Panc1 (cell line): Measurements from ENCODE around the gene FAM53A. TPM values are rescaled to one million over a fixed set of nuclear protein-coding genes. Genes with fewer than 3 reads are reported as not detected.

Experiments
- ATAC-seq: fragments of 200-7000 bp; cut with Tn5 transposase; 2 replicates; pipeline ENCODE4 v1.9.1; 2020; ENCODE audit warnings: mild to moderate bottlenecking, moderate library complexity
- BruUV-seq: library from RNA; stranded (reverse); fragments of 400-500 nt; replicated peaks from 2 replicates; lab custom pipeline; 2021; lab: Mats Ljungman, UMichigan
- CTCF ChIA-PET: fragments of 300-600 bp; sonication (Branson Sonifier 250); formaldehyde crosslinking; loops from one replicate; lab custom pipeline; 2022; ENCODE audit warnings: antibody characterized with exemption; lab: Charles Lee
- POLR2A ChIA-PET: fragments of 300-600 bp; sonication (Branson Sonifier 250); formaldehyde crosslinking; loops from one replicate; lab custom pipeline; 2022; ENCODE audit warnings: antibody characterized with exemption; lab: Charles Lee
- DNase-seq: peaks from one replicate; pipeline ENCODE4 v3.0.0-alpha.2; 2010; ENCODE audit warnings: low read depth, low spot score
- H3K27ac ChIP-seq: 2 replicates; pipeline ENCODE4 v1.5.1; 2011; ENCODE audit warnings: mild to moderate bottlenecking, low read length, inconsistent platforms
- H3K27me3 ChIP-seq: fragments of 200-500 bp; sonication (Bioruptor generic); 2 replicates; pipeline ENCODE4 v1.6.0; 2014; ENCODE audit warnings: low read length, inconsistent platforms; ENCODE audit not compliant: control insufficient read depth, insufficient read depth
- H3K36me3 ChIP-seq: fragments of 200-500 bp; sonication (Bioruptor generic); 2 replicates; pipeline ENCODE4 v1.5.1; 2014; ENCODE audit warnings: inconsistent platforms, mild to moderate bottlenecking, low read length, moderate library complexity; ENCODE audit not compliant: control insufficient read depth, insufficient read depth
- H3K4me1 ChIP-seq: 2 replicates; pipeline ENCODE4 v1.5.1; 2011; ENCODE audit warnings: inconsistent platforms, mild to moderate bottlenecking, low read length, moderate library complexity; ENCODE audit not compliant: control insufficient read depth, insufficient read depth
- H3K4me3 ChIP-seq, 2 experiments: 2 replicates each; pipeline ENCODE4 v1.5.1; 2011 to 2012; ENCODE audit warnings: low read depth in 2 of 2, low read length in 2 of 2, mild to moderate bottlenecking in 2 of 2, inconsistent platforms in 1 of 2, moderate library complexity in 1 of 2
- H3K9me3 ChIP-seq: fragments of 200-500 bp; sonication (Bioruptor generic); 2 replicates; pipeline ENCODE4 v1.5.1; 2014; ENCODE audit warnings: low read depth, mild to moderate bottlenecking, inconsistent platforms, low read length, moderate library complexity; ENCODE audit not compliant: control insufficient read depth, insufficient read depth
- POLR2AphosphoS5 ChIP-seq: IDR thresholded peaks from 2 replicates; pipeline ENCODE4 v1.6.1; 2012; ENCODE audit warnings: mild to moderate bottlenecking, low read depth, low read length, moderate library complexity
- SIN3A ChIP-seq: IDR thresholded peaks from 2 replicates; pipeline ENCODE4 v1.6.1; 2012; ENCODE audit warnings: low read depth, mild to moderate bottlenecking, low read length, moderate library complexity, borderline replicate concordance; ENCODE audit not compliant: insufficient read depth
- TCF7L2 ChIP-seq: IDR thresholded peaks from 2 replicates; pipeline ENCODE4 v1.6.1; 2011; ENCODE audit warnings: mild to moderate bottlenecking, low read depth, low read length, inconsistent platforms
- in situ Hi-C: cut with HindIII; loops from 2 replicates; pipeline ENCODE4 v1.10.0; 2016; ENCODE audit warnings: low sequenced_read_pairs, low pct_unique_long_range_greater_than_20kb
- intact Hi-C: fragments of 100-400 bp; cut with micrococcal nuclease; formaldehyde crosslinking; loops from one replicate; pipeline ENCODE4 v1.10.0; 2022; ENCODE audit not compliant: unreplicated experiment
- total RNA-seq: library from RNA; stranded (reverse); gene quantifications from one replicate; pipeline ENCODE4 v1.2.1, GENCODE V29; 2021; ENCODE audit not compliant: unreplicated experiment
- TF ChIP-seq, protein P1 (sequence below): fragments of 450-650 bp; IDR thresholded peaks from 2 replicates; pipeline ENCODE4 v1.5.1; 2017; ENCODE audit warnings: mild to moderate bottlenecking
- TF ChIP-seq, protein P2 (sequence below), 2 experiments: IDR thresholded peaks; 2 replicates each; pipeline ENCODE4 v1.6.1; 2011 to 2012; ENCODE audit warnings: low read depth in 2 of 2, control low read depth in 1 of 2, low read length in 1 of 2, mild to moderate bottlenecking in 1 of 2, moderate library complexity in 1 of 2; ENCODE audit not compliant: insufficient read depth in 1 of 2

Gene FAM53A
- total RNA-seq, 1 experiment from 2014 or later = 7.0 TPM

DNA sequence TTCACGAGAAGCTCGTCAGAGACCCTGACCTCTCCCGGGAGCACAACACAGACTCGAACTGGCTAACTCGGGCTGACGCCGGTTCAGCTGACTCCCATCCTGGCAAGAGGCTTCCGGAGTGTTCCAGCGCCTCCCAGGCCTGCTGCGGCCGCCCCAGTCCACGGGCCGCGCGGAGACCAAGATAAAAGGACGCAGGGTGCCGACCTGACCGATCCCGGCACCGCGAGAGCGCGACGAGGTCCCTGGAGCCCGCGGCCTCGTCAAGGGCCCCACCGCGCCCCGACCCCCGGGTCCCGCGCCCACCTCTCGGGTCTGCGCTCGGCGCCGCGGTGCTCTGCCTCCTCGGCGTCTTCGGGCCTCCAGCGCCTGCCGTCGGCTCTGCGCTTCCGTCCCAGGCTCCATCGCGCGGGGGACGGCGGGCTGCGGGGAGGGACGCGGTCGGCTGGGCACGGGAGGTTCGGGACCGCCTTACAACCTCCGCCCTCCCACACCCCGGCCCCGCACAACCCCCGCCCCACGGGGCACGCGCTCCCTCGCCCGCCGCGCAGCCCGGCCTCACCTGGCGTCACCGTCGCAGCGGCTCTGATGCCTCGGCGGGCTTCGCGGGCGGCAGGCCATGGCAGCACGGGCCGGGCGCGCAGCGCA, 27.6 kb upstream of the FAM53A start:
- ATAC-seq (peak; percentile 19), DNase-seq (no peak)
- in situ Hi-C loops = no loop called here
- H3K4me1 ChIP-seq = peaks cover 35% of the 10 kb centered on the region
- peak overlapping the region; percentile 75 for H3K27ac ChIP-seq
- CTCF ChIA-PET = no interaction called here
- H3K9me3 ChIP-seq = no peaks in the 10 kb centered on the region
- BruUV-seq = no TSS peak
- no peak for TF ChIP-seq POLR2AphosphoS5
- no peak for TF ChIP-seq SIN3A
- TF ChIP-seq, protein P1, sequence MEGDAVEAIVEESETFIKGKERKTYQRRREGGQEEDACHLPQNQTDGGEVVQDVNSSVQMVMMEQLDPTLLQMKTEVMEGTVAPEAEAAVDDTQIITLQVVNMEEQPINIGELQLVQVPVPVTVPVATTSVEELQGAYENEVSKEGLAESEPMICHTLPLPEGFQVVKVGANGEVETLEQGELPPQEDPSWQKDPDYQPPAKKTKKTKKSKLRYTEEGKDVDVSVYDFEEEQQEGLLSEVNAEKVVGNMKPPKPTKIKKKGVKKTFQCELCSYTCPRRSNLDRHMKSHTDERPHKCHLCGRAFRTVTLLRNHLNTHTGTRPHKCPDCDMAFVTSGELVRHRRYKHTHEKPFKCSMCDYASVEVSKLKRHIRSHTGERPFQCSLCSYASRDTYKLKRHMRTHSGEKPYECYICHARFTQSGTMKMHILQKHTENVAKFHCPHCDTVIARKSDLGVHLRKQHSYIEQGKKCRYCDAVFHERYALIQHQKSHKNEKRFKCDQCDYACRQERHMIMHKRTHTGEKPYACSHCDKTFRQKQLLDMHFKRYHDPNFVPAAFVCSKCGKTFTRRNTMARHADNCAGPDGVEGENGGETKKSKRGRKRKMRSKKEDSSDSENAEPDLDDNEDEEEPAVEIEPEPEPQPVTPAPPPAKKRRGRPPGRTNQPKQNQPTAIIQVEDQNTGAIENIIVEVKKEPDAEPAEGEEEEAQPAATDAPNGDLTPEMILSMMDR = no peak
- no peak for TF ChIP-seq TCF7L2
- TF ChIP-seq, protein P2, sequence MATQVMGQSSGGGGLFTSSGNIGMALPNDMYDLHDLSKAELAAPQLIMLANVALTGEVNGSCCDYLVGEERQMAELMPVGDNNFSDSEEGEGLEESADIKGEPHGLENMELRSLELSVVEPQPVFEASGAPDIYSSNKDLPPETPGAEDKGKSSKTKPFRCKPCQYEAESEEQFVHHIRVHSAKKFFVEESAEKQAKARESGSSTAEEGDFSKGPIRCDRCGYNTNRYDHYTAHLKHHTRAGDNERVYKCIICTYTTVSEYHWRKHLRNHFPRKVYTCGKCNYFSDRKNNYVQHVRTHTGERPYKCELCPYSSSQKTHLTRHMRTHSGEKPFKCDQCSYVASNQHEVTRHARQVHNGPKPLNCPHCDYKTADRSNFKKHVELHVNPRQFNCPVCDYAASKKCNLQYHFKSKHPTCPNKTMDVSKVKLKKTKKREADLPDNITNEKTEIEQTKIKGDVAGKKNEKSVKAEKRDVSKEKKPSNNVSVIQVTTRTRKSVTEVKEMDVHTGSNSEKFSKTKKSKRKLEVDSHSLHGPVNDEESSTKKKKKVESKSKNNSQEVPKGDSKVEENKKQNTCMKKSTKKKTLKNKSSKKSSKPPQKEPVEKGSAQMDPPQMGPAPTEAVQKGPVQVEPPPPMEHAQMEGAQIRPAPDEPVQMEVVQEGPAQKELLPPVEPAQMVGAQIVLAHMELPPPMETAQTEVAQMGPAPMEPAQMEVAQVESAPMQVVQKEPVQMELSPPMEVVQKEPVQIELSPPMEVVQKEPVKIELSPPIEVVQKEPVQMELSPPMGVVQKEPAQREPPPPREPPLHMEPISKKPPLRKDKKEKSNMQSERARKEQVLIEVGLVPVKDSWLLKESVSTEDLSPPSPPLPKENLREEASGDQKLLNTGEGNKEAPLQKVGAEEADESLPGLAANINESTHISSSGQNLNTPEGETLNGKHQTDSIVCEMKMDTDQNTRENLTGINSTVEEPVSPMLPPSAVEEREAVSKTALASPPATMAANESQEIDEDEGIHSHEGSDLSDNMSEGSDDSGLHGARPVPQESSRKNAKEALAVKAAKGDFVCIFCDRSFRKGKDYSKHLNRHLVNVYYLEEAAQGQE (IDR thresholded peaks at IDR 0.05; ENCODE audit: insufficient read depth in 1 of 2, low read depth in 2 of 2, low read length in 1 of 2) = no peak
- peak overlapping the region; percentile 58 to 92 for H3K4me3 ChIP-seq
- POLR2A ChIA-PET = no interaction called here
- H3K36me3 ChIP-seq = peaks cover 6% of the 10 kb centered on the region
- no peaks in the 10 kb centered on the region for H3K27me3 ChIP-seq
- intact Hi-C loops = no loop called here

DNA sequence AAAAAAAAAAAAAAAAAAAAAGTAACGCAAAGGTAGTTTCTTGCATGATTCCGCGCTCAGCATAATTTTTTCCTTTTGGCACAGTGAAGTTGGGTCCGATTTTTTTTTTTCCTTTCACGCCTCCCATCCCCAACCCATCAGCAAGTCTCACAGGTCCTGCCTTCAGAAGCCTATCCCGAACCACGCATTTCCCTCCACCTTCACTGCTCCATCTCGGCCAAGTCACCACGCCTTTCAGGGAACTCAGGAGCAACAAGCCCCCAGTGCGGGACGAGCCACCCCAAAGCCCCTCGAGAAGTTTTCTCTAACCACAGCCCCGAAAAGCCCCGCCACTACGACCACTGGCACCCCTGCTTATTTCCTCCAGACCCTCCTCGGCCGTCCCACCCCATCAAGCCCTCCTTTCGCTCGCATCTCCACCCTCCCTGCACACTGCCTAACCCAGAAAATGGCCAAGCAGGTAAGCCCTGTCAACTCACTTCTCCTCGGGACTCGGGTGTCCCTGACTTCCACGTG, 27.0 kb upstream of the FAM53A start:
- DNase-seq (no peak), ATAC-seq (no peak)
- TF ChIP-seq TCF7L2 (no peak), POLR2AphosphoS5 (no peak), SIN3A (no peak)
- TF ChIP-seq, protein P2 (IDR thresholded peaks at IDR 0.05; ENCODE audit: insufficient read depth in 1 of 2, low read depth in 2 of 2, low read length in 1 of 2) = no peak
- TF ChIP-seq, protein P1 = no peak
- ChIA-PET POLR2A (no interaction called here), CTCF (no interaction called here)
- intact Hi-C loops = no loop called here
- Histone ChIP-seq H3K4me1 (peaks cover 33% of the 10 kb centered on the region), H3K36me3 (peaks cover 6% of the 10 kb centered on the region), H3K9me3 (no peaks in the 10 kb centered on the region), H3K27me3 (no peaks in the 10 kb centered on the region), H3K27ac (peak overlapping the region; percentile 75), H3K4me3 (peak overlapping the region; percentile 58 to 92)
- in situ Hi-C loops = no loop called here
- BruUV-seq = no TSS peak
